Measurements from ENCODE around the gene NDUFS6.

Gene NDUFS6

GRCh38 chr5:1800472-1801221, 560 bp upstream of the NDUFS6 start:
- Histone ChIP-seq H3K4me1 (ENCODE audit: control insufficient read depth, insufficient read depth, low read length) (peaks cover 5% of the 10 kb centered on the region; the same call in 1 of the 2 replicates), H3K4me3 (ENCODE audit: low read depth, low read length) (peak overlapping the region; percentile 98), H3K27ac (ENCODE audit: low read depth, low read length) (peak overlapping the region; percentile 93; the same call in 1 of the 2 replicates), H3K9me3 (ENCODE audit: control insufficient read depth, insufficient read depth, low read depth, low read length) (no peaks in the 10 kb centered on the region), H3K9ac (ENCODE audit: low read length) (peak overlapping the region; percentile 99), H3K36me3 (ENCODE audit: control insufficient read depth, insufficient read depth, low read length) (peaks cover 57% of the 10 kb centered on the region), H3K27me3 (ENCODE audit: control insufficient read depth, insufficient read depth, low read length) (no peaks in the 10 kb centered on the region)

GRCh38 chr5:1801967-1802295, 724 bp downstream of the NDUFS6 start:
- peaks cover 5% of the 10 kb centered on the region; the same call in 1 of the 2 replicates for H3K4me1 ChIP-seq (ENCODE audit: control insufficient read depth, insufficient read depth, low read length)
- H3K9ac ChIP-seq (ENCODE audit: low read length) = peak overlapping the region; percentile 99
- H3K4me3 ChIP-seq (ENCODE audit: low read depth, low read length) = peak overlapping the region; percentile 98
- no peaks in the 10 kb centered on the region for H3K27me3 ChIP-seq (ENCODE audit: control insufficient read depth, insufficient read depth, low read length)
- H3K27ac ChIP-seq (ENCODE audit: low read depth, low read length) = no peak overlapping the region; the same call in 1 of the 2 replicates
- no peaks in the 10 kb centered on the region for H3K9me3 ChIP-seq (ENCODE audit: control insufficient read depth, insufficient read depth, low read depth, low read length)
- peaks cover 61% of the 10 kb centered on the region for H3K36me3 ChIP-seq (ENCODE audit: control insufficient read depth, insufficient read depth, low read length)

- Histone ChIP-seq H3K9ac (ENCODE audit: low read length) (no peak overlapping the region), H3K27me3 (ENCODE audit: control insufficient read depth, insufficient read depth, low read length) (no peaks in the 10 kb centered on the region), H3K4me3 (ENCODE audit: low read depth, low read length) (no peak overlapping the region), H3K36me3 (ENCODE audit: control insufficient read depth, insufficient read depth, low read length) (peaks cover 61% of the 10 kb centered on the region), H3K9me3 (ENCODE audit: control insufficient read depth, insufficient read depth, low read depth, low read length) (no peaks in the 10 kb centered on the region), H3K27ac (ENCODE audit: low read depth, low read length) (no peak overlapping the region), H3K4me1 (ENCODE audit: control insufficient read depth, insufficient read depth, low read length) (peaks cover 5% of the 10 kb centered on the region; the same call in 1 of the 2 replicates)
Observed at GRCh38 chr5:1803192-1803591, 2.0 kb downstream of the NDUFS6 start.

GRCh38 chr5:1804001-1804690, 2.9 kb downstream of the NDUFS6 start:
- Histone ChIP-seq H3K36me3 (ENCODE audit: control insufficient read depth, insufficient read depth, low read length) (peaks cover 66% of the 10 kb centered on the region), H3K27me3 (ENCODE audit: control insufficient read depth, insufficient read depth, low read length) (no peaks in the 10 kb centered on the region), H3K9me3 (ENCODE audit: control insufficient read depth, insufficient read depth, low read depth, low read length) (no peaks in the 10 kb centered on the region), H3K4me3 (ENCODE audit: low read depth, low read length) (no peak overlapping the region), H3K27ac (ENCODE audit: low read depth, low read length) (no peak overlapping the region), H3K9ac (ENCODE audit: low read length) (no peak overlapping the region), H3K4me1 (ENCODE audit: control insufficient read depth, insufficient read depth, low read length) (no peaks in the 10 kb centered on the region)

GRCh38 chr5:1805326-1805725, 4.1 kb downstream of the NDUFS6 start:
- Histone ChIP-seq H3K36me3 (ENCODE audit: control insufficient read depth, insufficient read depth, low read length) (peaks cover 78% of the 10 kb centered on the region), H3K27ac (ENCODE audit: low read depth, low read length) (no peak overlapping the region), H3K9me3 (ENCODE audit: control insufficient read depth, insufficient read depth, low read depth, low read length) (no peaks in the 10 kb centered on the region), H3K9ac (ENCODE audit: low read length) (no peak overlapping the region), H3K27me3 (ENCODE audit: control insufficient read depth, insufficient read depth, low read length) (no peaks in the 10 kb centered on the region), H3K4me1 (ENCODE audit: control insufficient read depth, insufficient read depth, low read length) (no peaks in the 10 kb centered on the region), H3K4me3 (ENCODE audit: low read depth, low read length) (no peak overlapping the region)

GRCh38 chr5:1805736-1806135, 4.5 kb downstream of the NDUFS6 start:
- Histone ChIP-seq H3K4me3 (ENCODE audit: low read depth, low read length) (no peak overlapping the region), H3K9ac (ENCODE audit: low read length) (no peak overlapping the region), H3K27ac (ENCODE audit: low read depth, low read length) (no peak overlapping the region), H3K4me1 (ENCODE audit: control insufficient read depth, insufficient read depth, low read length) (no peaks in the 10 kb centered on the region), H3K9me3 (ENCODE audit: control insufficient read depth, insufficient read depth, low read depth, low read length) (no peaks in the 10 kb centered on the region), H3K36me3 (ENCODE audit: control insufficient read depth, insufficient read depth, low read length) (peaks cover 81% of the 10 kb centered on the region), H3K27me3 (ENCODE audit: control insufficient read depth, insufficient read depth, low read length) (no peaks in the 10 kb centered on the region)

GRCh38 chr5:1806199-1806598, 5.0 kb downstream of the NDUFS6 start:
- H3K4me1 ChIP-seq (ENCODE audit: control insufficient read depth, insufficient read depth, low read length) = no peaks in the 10 kb centered on the region
- H3K27ac ChIP-seq (ENCODE audit: low read depth, low read length) = no peak overlapping the region
- H3K27me3 ChIP-seq (ENCODE audit: control insufficient read depth, insufficient read depth, low read length) = no peaks in the 10 kb centered on the region
- H3K9ac ChIP-seq (ENCODE audit: low read length) = no peak overlapping the region
- H3K36me3 ChIP-seq (ENCODE audit: control insufficient read depth, insufficient read depth, low read length) = peaks cover 86% of the 10 kb centered on the region
- H3K4me3 ChIP-seq (ENCODE audit: low read depth, low read length) = no peak overlapping the region
- no peaks in the 10 kb centered on the region for H3K9me3 ChIP-seq (ENCODE audit: control insufficient read depth, insufficient read depth, low read depth, low read length)

GRCh38 chr5:1806974-1807373, 5.8 kb downstream of the NDUFS6 start:
- Histone ChIP-seq H3K9me3 (ENCODE audit: control insufficient read depth, insufficient read depth, low read depth, low read length) (no peaks in the 10 kb centered on the region), H3K4me1 (ENCODE audit: control insufficient read depth, insufficient read depth, low read length) (no peaks in the 10 kb centered on the region), H3K9ac (ENCODE audit: low read length) (no peak overlapping the region), H3K27me3 (ENCODE audit: control insufficient read depth, insufficient read depth, low read length) (no peaks in the 10 kb centered on the region), H3K36me3 (ENCODE audit: control insufficient read depth, insufficient read depth, low read length) (peaks cover 94% of the 10 kb centered on the region), H3K27ac (ENCODE audit: low read depth, low read length) (no peak overlapping the region), H3K4me3 (ENCODE audit: low read depth, low read length) (no peak overlapping the region)

- no peak overlapping the region for H3K27ac ChIP-seq (ENCODE audit: low read depth, low read length)
- H3K4me3 ChIP-seq (ENCODE audit: low read depth, low read length) = no peak overlapping the region
- no peak overlapping the region for H3K9ac ChIP-seq (ENCODE audit: low read length)
- H3K27me3 ChIP-seq (ENCODE audit: control insufficient read depth, insufficient read depth, low read length) = no peaks in the 10 kb centered on the region
- no peaks in the 10 kb centered on the region for H3K9me3 ChIP-seq (ENCODE audit: control insufficient read depth, insufficient read depth, low read depth, low read length)
- peaks cover 98% of the 10 kb centered on the region for H3K36me3 ChIP-seq (ENCODE audit: control insufficient read depth, insufficient read depth, low read length)
- H3K4me1 ChIP-seq (ENCODE audit: control insufficient read depth, insufficient read depth, low read length) = no peaks in the 10 kb centered on the region
Observed at GRCh38 chr5:1807451-1808185, 6.4 kb downstream of the NDUFS6 start.

- Histone ChIP-seq H3K9me3 (ENCODE audit: control insufficient read depth, insufficient read depth, low read depth, low read length) (no peaks in the 10 kb centered on the region), H3K27ac (ENCODE audit: low read depth, low read length) (no peak overlapping the region), H3K4me3 (ENCODE audit: low read depth, low read length) (no peak overlapping the region), H3K36me3 (ENCODE audit: control insufficient read depth, insufficient read depth, low read length) (peaks cover 97% of the 10 kb centered on the region), H3K9ac (ENCODE audit: low read length) (no peak overlapping the region), H3K27me3 (ENCODE audit: control insufficient read depth, insufficient read depth, low read length) (no peaks in the 10 kb centered on the region), H3K4me1 (ENCODE audit: control insufficient read depth, insufficient read depth, low read length) (no peaks in the 10 kb centered on the region)
Observed at GRCh38 chr5:1808439-1808838, 7.2 kb downstream of the NDUFS6 start.

Data from HUES6 (cell line).